GM19099 (cell line): ENCODE measurements around the gene MICAL1.

Source experiments
- POLR2A ChIP-seq: IDR thresholded peaks from 3 replicates; pipeline ENCODE4 v1.6.1; 2011; ENCODE audit warnings: low read depth; ENCODE audit not compliant: insufficient read length; ENCODE audit errors: extremely low read depth

The MICAL1 gene

GRCh38 chr6:109461733-109462526 lies 6.4 kb upstream of the MICAL1 start:
- no peak for TF ChIP-seq POLR2A

- no peak for TF ChIP-seq POLR2A
These were observed 4.7 kb upstream of the MICAL1 start for GRCh38 chr6:109460161-109460829.

- no peak for TF ChIP-seq POLR2A
These were observed 3.4 kb upstream of the MICAL1 start for GRCh38 chr6:109458774-109459531.

GRCh38 chr6:109457562-109457996 lies 2.0 kb upstream of the MICAL1 start:
- no peak for TF ChIP-seq POLR2A

GRCh38 chr6:109456710-109457561 lies 1.4 kb upstream of the MICAL1 start:
- peak; percentile 19 for TF ChIP-seq POLR2A

- TF ChIP-seq POLR2A, result peak; percentile 21
These were observed 575 bp upstream of the MICAL1 start for GRCh38 chr6:109456111-109456583.

- peak; percentile 64 for TF ChIP-seq POLR2A
These were observed 806 bp downstream of the MICAL1 start for GRCh38 chr6:109454496-109455436.

- TF ChIP-seq POLR2A, result no peak
These were observed 1.7 kb downstream of the MICAL1 start for GRCh38 chr6:109453594-109454495.

GRCh38 chr6:109453156-109453555 lies 2.4 kb downstream of the MICAL1 start:
- TF ChIP-seq POLR2A, result no peak

GRCh38 chr6:109452181-109452580 lies 3.4 kb downstream of the MICAL1 start:
- no peak for TF ChIP-seq POLR2A

GRCh38 chr6:109451376-109451775 lies 4.2 kb downstream of the MICAL1 start:
- TF ChIP-seq POLR2A, result no peak

- no peak for TF ChIP-seq POLR2A
These were observed 4.8 kb downstream of the MICAL1 start for GRCh38 chr6:109450801-109451200.
